Heart right ventricle (tissue), 16 donors: ENCODE data around the gene PRR16. TPM values are rescaled to one million over a fixed set of nuclear protein-coding genes. Genes with fewer than 3 reads are reported as not detected.
"Not testable (repeated sequence)": the region's sequence is repeated elsewhere in the genome, so short reads cannot be mapped to it uniquely, and the experiment has no call there.

Experiments used
- ATAC-seq, 8 donors: fragments of 200-7000 bp; cut with Tn5 transposase; one replicate each; pipeline ENCODE4 v1.9.1; 2020; ENCODE audit warnings: mild to moderate bottlenecking in 8 of 8, moderate library complexity in 8 of 8, moderate number of reproducible peaks in 1 of 8
- DNase-seq, 2 donors: peaks; one replicate each; pipeline ENCODE4 v3.0.0-alpha.2; 2020
- H3K27ac ChIP-seq, 10 donors: fragments of 200-600 bp; sonication (generic) in 2 of 10; one replicate each; pipeline versions ENCODE4 v1.5.0 to v1.8.0; 2020 to 2022; ENCODE audit warnings: mild to moderate bottlenecking in 3 of 10
- H3K27me3 ChIP-seq, 7 donors: fragments of 200-600 bp; one replicate each; pipeline ENCODE4 v1.8.0; 2021 to 2022; ENCODE audit warnings: mild to moderate bottlenecking in 2 of 7
- H3K36me3 ChIP-seq, 9 donors: fragments of 200-600 bp; sonication (generic) in 1 of 9; one replicate each; pipeline versions ENCODE4 v1.5.0 to v1.8.0; 2020 to 2022; ENCODE audit warnings: mild to moderate bottlenecking in 2 of 9
- H3K4me1 ChIP-seq, 9 donors: fragments of 200-600 bp; sonication (generic) in 1 of 9; one replicate each; pipeline versions ENCODE4 v1.5.0 to v1.8.0; 2020 to 2022; ENCODE audit warnings: mild to moderate bottlenecking in 4 of 9
- H3K4me3 ChIP-seq, 10 donors: fragments of 200-600 bp; sonication (generic) in 2 of 10; one replicate each; pipeline versions ENCODE4 v1.5.0 to v1.8.0; 2020 to 2022; ENCODE audit warnings: mild to moderate bottlenecking in 7 of 10, moderate library complexity in 2 of 10
- H3K9me3 ChIP-seq, 11 donors: fragments of 200-600 bp in 10 of 11; sonication (generic) in 2 of 11; one replicate each; pipeline versions ENCODE4 v1.5.0 to v1.8.0; 2013 to 2022; ENCODE audit warnings: mild to moderate bottlenecking in 2 of 11, control low read depth in 1 of 11, moderate library complexity in 1 of 11
- WGBS, 2 donors: extraction: QIAGEN DNeasy Blood & Tissue Kit; methylation state at CpG; one replicate each; pipeline ENCODE4 v1.1.7; 2013; ENCODE audit warnings: inconsistent platforms in 1 of 2; 5-methylcytosine and 5-hydroxymethylcytosine counted together
- intact Hi-C, 10 donors: fragments of 100-400 bp; cut with DNase I; formaldehyde crosslinking; loops; one replicate each; pipeline versions ENCODE4 v1.11.1 to v1.14.2; 2022
- long read RNA-seq, 3 donors: library from polyadenylated mRNA; unstranded; transcript quantifications; one replicate each; pipeline ENCODE4 v2.0.0, GENCODE V29; 2020 to 2021
- polyA plus RNA-seq, 2 donors: library from polyadenylated mRNA; stranded (reverse); fragments of 200-250 nt; gene quantifications; one replicate each; pipeline ENCODE4 v1.2.3, GENCODE V29; 2013
- total RNA-seq, 10 donors: library from RNA; stranded (reverse); fragmentation: NEBNext Ultra II Directional in 3 of 10; extraction: Animal tissue kit (Norgen Biotek cat#: 25700) in 3 of 10; gene quantifications; one replicate each; pipeline versions ENCODE4 v1.2.1 to v1.2.4, GENCODE V29; 2021 to 2023
- TF ChIP-seq, protein P1 (sequence below), 9 donors: fragments of 200-600 bp; sonication (generic) in 2 of 9; IDR thresholded peaks; one replicate each; pipeline versions ENCODE4 v1.5.0 to v1.8.0; 2021 to 2022; ENCODE audit warnings: antibody characterized with exemption in 9 of 9, mild to moderate bottlenecking in 5 of 9, moderate library complexity in 1 of 9
- donor health status: Arrhythmogenic right ventricular cardiomyopathy.
- donor health status: ischemic (EF 13 %, LVEDD 7.1; RV severe dilation, severe dysfunction).
- donor health status: healthy with polysubstance abuse.
- donor health status: DM: no; HTN: yes; CAD: no.
- donor health status: DM: no; HTN: no; CAD: no.
- donor health status: ischemic (EF 25% LVEDD 6.9; RV normal size, moderate dysfunction).
- donor health status: ischemic (EF 25% LVEDD 5.7; RV mildly dilated, moderate dysfunction).
- donor health status: healthy.
- donor health status: DM: yes; HTN: yes; CAD: no.
- donor health status: Ischemic cardiomyopathy.
- donor health status: ischemic (EF 35%, LVEDD 5.7; RV mildly dilated, moderate dysfunction).
- donor health status: nonischemic (EF 11% LVEDD 7.7; RV severe dilation, severe dysfunction).
- donor health status: DM: yes; HTN: yes; CAD: no.
- donor health status: PGD.
- donor health status: ischemic (EF 29% LVEDD 5.4; RV normal size, mild dysfunction).
- donor health status: nonischemic (EF 23%, LVEDD 6.1; RV moderate dilation, normal function).

PRR16 gene
- total RNA-seq (10 to 100 TPM in 6 of 10 donors, 1 to 10 TPM in 4; 5.6 to 22.9 (median 11.7) TPM), polyA plus RNA-seq (1 to 10 TPM; 5.3 to 6.1 TPM)
- long read RNA-seq, donor 1, partial matches to known transcripts: 1 of 2 reads
- long read RNA-seq, donor 1, other reads (novel, unspliced or antisense): 1 of 2 reads
- long read RNA-seq, donor 2, partial matches to known transcripts: 2 of 7 reads
- long read RNA-seq, donor 2, other reads (novel, unspliced or antisense): 5 of 7 reads
- long read RNA-seq, donor 3, partial matches to known transcripts: 0 of 4 reads
- long read RNA-seq, donor 3, other reads (novel, unspliced or antisense): 4 of 4 reads

DNA sequence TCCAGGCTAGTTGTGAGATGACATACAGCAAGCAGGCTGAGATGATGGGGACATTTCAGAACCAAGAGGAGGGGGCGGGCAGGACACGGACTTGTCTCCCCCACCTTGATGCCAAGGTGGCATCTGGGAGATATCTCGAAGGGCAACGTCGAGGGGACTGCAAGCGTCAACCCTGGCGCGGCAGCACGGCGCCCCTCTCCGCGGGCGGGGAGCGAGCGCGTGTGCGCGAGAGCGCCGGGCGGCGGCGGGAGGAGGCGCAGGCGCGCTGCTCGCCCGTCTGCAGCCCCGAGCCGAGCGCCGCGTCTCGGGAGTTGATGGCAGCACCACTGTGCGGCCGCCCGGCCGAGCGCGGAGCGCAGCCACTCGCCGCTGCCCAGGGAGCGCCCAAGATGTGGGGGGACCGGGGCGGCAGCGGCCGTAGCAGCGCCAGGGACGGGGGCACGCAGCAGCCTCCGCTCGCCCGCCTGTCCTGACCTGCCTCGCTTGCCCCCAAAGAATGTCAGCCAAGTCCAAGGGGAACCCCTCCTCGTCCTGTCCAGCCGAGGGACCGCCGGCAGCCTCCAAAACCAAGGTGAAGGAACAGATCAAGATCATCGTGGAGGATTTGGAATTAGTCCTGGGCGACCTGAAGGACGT is at the start of gene PRR16:
Gene PRR16 (plus strand): TSS at position 310 of the 636 bp plus-strand sequence.
- 0% methylated on average over 59 to 62 of the region's 62 CpGs for WGBS, 2 donors
- Histone ChIP-seq H3K36me3 (no peaks in the 10 kb centered on the region), H3K9me3 (no peaks in the 10 kb centered on the region), H3K4me1 (peaks cover 0 to 27% (median 20%) of the 10 kb centered on the region in 9 donors), H3K27ac (peak within 1 kb of the TSS; percentile 56 to 89 (median 81)), H3K27me3 (peaks cover 0 to 41% (median 0%) of the 10 kb centered on the region in 7 donors), H3K4me3 (peak within 1 kb of the TSS; percentile 50 to 85 (median 72))
- DNase-seq (peak; percentile 35 to 69), ATAC-seq (peak; percentile 81 to 96 (median 88))
- intact Hi-C loops: loop anchor here in 7 of 10 donors (5.0 to 10.0 kb wide), 10 partner anchors 209 to 522 kb away; no protein-coding TSS in a partner anchor
- TF ChIP-seq, protein P1, sequence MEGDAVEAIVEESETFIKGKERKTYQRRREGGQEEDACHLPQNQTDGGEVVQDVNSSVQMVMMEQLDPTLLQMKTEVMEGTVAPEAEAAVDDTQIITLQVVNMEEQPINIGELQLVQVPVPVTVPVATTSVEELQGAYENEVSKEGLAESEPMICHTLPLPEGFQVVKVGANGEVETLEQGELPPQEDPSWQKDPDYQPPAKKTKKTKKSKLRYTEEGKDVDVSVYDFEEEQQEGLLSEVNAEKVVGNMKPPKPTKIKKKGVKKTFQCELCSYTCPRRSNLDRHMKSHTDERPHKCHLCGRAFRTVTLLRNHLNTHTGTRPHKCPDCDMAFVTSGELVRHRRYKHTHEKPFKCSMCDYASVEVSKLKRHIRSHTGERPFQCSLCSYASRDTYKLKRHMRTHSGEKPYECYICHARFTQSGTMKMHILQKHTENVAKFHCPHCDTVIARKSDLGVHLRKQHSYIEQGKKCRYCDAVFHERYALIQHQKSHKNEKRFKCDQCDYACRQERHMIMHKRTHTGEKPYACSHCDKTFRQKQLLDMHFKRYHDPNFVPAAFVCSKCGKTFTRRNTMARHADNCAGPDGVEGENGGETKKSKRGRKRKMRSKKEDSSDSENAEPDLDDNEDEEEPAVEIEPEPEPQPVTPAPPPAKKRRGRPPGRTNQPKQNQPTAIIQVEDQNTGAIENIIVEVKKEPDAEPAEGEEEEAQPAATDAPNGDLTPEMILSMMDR (IDR thresholded peaks at IDR 0.05): peak in 5 of 9 donors; percentile 36 to 53 (median 49)

DNA sequence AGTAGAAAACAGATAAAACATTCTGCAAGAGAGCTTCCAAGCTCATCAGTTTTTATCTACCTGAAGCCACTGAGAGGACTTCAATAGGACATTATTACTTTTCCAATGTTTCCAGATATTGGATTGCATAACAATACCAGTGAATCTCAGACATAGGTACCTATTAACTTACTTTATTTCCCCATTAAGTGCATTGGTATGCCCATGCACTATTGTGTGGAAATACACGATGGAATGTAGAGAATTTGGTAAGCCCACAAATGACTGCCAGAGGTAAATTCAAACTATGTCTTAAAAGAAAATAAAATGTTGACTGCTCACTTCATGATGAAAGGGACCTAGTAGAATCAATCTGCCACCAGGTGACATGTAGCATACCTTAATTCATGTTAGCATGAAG is 48.1 kb upstream of the PRR16 start:
- ATAC-seq: no peak
- Histone ChIP-seq H3K27ac (no peak overlapping the region), H3K36me3 (no peaks in the 10 kb centered on the region), H3K9me3 (peaks cover 0 to 17% (median 0%) of the 10 kb centered on the region in 11 donors), H3K4me1 (no peaks in the 10 kb centered on the region), H3K27me3 (no peaks in the 10 kb centered on the region), H3K4me3 (no peak overlapping the region)
- WGBS, 2 donors: 77 to 86% methylated on average over 1 of the region's 1 CpG
- TF ChIP-seq, protein P1 (IDR thresholded peaks at IDR 0.05): no peak
- intact Hi-C loops: no loop called here
- DNase-seq: no peak

DNA sequence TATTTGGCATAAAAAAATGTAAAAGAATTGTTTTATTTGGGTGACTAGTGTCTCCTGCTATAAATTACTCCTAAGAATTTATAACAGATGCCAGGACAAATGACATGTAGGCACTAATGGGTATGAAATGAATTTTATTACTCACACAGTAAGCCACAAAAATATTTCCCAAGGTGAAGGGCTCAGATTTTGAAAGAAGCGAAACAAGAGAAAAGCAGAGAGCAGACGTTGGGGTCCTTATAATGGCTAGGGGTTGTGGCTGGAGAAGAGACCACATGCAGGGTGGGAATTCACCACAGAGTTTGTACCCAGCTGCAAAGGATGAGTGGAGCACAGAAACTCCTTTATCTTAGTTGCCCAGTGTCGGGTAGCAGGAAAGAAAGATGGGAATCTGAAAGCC is 45.0 kb upstream of the PRR16 start:
- WGBS, 2 donors: 69 to 80% methylated on average over 3 of the region's 3 CpGs
- Histone ChIP-seq H3K27ac (no peak overlapping the region), H3K36me3 (no peaks in the 10 kb centered on the region), H3K9me3 (peaks cover 0 to 8% (median 0%) of the 10 kb centered on the region in 11 donors), H3K27me3 (no peaks in the 10 kb centered on the region), H3K4me3 (no peak overlapping the region), H3K4me1 (no peaks in the 10 kb centered on the region)
- ATAC-seq (no peak), DNase-seq (no peak)
- intact Hi-C loops: no loop called here
- TF ChIP-seq, protein P1 (IDR thresholded peaks at IDR 0.05): no peak

DNA sequence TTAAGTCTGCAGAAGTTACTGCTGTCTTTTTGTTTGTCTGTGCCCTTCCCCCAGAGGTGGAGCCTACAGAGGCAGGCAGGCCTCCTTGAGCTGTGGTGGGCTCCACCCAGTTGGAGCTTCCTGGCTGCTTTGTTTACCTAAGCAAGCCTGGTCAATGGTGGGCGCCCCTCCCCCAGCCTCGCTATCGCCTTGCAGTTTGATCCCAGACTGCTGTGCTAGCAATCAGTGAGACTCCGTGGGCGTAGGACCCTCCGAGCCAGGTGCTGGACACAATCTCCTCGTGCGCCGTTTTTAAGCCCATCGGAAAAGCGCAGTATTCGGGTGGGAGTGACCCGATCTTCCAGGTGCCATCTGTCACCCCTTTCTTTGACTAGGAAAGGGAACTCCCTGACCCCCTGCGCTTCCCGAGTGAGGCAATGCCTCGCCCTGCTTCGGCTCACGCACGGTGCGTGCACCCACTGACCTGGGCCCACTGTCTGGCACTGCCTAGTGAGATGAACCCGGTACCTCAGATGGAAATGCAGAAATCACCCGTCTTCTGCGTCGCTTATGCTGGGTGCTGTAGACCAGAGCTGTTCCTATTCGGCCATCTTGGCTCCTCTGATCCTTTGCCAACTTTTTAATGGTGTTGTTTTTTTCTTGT is 37.3 kb upstream of the PRR16 start:
- 92 to 94% methylated on average over 25 of the region's 25 CpGs for WGBS, 2 donors
- peaks cover 0 to 43% (median 6%) of the 10 kb centered on the region in 11 donors for H3K9me3 ChIP-seq
- intact Hi-C loops, ATAC-seq, H3K4me3 ChIP-seq, H3K27ac ChIP-seq, H3K36me3 ChIP-seq, H3K27me3 ChIP-seq, H3K4me1 ChIP-seq, DNase-seq: not testable (repeated sequence)
